WERI-Rb-1 (cell line): Measurements from ENCODE around the gene ATP8A2.

Experiments used
- DNase-seq: peaks from one replicate; pipeline ENCODE4 v3.0.0-alpha.2; 2020
- H3K27ac ChIP-seq: fragments of 250-450 bp; sonication (Bioruptor Pico); 2 replicates; pipeline ENCODE4 v1.5.1; 2020; ENCODE audit warnings: mild to moderate bottlenecking, moderate library complexity
- H3K27me3 ChIP-seq: fragments of 250-450 bp; sonication (Bioruptor Pico); 2 replicates; pipeline ENCODE4 v1.5.1; 2021; ENCODE audit warnings: mild to moderate bottlenecking, low read depth, moderate library complexity; ENCODE audit not compliant: insufficient read depth, severe bottlenecking
- H3K36me3 ChIP-seq: fragments of 250-450 bp; sonication (Bioruptor Pico); 2 replicates; pipeline ENCODE4 v1.5.1; 2020; ENCODE audit warnings: mild to moderate bottlenecking, moderate library complexity
- H3K4me3 ChIP-seq: 2 replicates; pipeline ENCODE4 v1.5.1; 2011; ENCODE audit warnings: low read depth, mild to moderate bottlenecking, control low read depth, low read length
- H3K9me3 ChIP-seq: fragments of 250-450 bp; sonication (Bioruptor Pico); 2 replicates; pipeline ENCODE4 v1.5.1; 2021; ENCODE audit warnings: mild to moderate bottlenecking, moderate library complexity; ENCODE audit not compliant: severe bottlenecking
- TF ChIP-seq, protein P1 (sequence below): IDR thresholded peaks from 2 replicates; pipeline ENCODE4 v1.5.1; 2011; ENCODE audit warnings: low read depth, mild to moderate bottlenecking, control low read depth, inconsistent platforms, low read length

Gene ATP8A2

DNA sequence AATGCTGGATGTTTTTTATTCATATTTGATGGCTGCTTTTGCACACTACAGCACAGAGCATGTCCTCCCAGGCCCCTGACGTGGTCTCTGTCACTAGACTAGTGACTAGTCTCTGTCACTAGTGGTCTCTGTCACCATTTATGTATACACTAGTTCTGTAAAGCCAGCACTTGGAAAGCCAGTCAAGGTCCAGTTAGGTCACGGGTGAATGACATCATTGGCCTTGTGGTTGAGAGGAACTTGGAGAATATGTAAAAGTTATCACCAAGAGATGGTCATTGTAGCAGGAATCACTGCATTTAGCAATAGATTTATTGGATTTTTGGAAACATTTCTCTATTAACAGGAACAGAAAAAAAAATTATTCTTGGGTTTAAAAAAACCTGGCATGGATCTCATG lies 607.2 kb downstream of the ATP8A2 start:
- H3K27me3 ChIP-seq: no peaks in the 10 kb centered on the region

DNA sequence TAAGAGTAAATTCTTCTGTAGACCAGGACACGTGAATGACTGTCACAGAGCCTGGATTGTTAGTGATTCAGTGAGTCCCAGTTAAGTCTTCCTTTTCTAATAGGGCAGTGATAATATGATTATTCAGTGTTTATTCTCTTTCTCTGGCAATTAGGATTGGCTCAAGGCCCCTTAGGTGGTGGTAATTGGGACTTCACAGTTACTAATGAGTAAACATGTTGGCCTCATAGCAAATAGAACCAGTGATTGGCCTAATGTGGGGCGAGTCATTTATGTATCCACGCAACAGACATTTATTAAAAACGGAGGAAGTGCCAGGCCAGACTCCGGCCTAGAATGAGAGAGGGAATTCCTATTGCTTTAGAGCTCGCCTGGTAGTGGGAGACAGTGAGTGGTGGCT lies 607.6 kb downstream of the ATP8A2 start:
- DNase-seq: no peak
- H3K4me3 ChIP-seq: no peak overlapping the region
- no peaks in the 10 kb centered on the region for H3K36me3 ChIP-seq
- no peaks in the 10 kb centered on the region for H3K27me3 ChIP-seq
- no peaks in the 10 kb centered on the region for H3K9me3 ChIP-seq
- no peak overlapping the region for H3K27ac ChIP-seq
- TF ChIP-seq, protein P1, sequence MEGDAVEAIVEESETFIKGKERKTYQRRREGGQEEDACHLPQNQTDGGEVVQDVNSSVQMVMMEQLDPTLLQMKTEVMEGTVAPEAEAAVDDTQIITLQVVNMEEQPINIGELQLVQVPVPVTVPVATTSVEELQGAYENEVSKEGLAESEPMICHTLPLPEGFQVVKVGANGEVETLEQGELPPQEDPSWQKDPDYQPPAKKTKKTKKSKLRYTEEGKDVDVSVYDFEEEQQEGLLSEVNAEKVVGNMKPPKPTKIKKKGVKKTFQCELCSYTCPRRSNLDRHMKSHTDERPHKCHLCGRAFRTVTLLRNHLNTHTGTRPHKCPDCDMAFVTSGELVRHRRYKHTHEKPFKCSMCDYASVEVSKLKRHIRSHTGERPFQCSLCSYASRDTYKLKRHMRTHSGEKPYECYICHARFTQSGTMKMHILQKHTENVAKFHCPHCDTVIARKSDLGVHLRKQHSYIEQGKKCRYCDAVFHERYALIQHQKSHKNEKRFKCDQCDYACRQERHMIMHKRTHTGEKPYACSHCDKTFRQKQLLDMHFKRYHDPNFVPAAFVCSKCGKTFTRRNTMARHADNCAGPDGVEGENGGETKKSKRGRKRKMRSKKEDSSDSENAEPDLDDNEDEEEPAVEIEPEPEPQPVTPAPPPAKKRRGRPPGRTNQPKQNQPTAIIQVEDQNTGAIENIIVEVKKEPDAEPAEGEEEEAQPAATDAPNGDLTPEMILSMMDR: no peak

More for the DNA sequence above, 607.2 kb downstream of the ATP8A2 start:
- Histone ChIP-seq H3K27ac (no peak overlapping the region), H3K36me3 (no peaks in the 10 kb centered on the region), H3K9me3 (no peaks in the 10 kb centered on the region), H3K4me3 (no peak overlapping the region)
- TF ChIP-seq, protein P1: no peak
- DNase-seq: no peak

DNA sequence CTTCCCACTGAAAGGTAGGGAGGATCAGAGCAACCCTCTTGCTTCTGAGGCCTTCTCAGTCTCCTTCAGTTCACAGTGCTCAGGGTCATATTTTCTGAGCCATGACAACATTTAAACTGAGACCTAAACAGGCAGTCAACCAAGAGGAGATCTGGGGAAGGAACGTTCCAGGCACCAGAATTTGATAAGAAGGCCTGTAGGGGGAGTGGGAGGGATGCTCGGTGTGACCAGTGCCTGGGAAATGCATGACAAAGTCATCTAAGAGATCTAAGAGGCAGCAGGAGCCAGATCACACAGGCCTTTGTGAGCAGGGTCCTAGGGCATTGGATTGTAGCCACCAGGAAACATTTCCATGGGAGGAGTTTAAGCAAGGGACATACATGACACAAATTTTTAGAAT lies 608.5 kb downstream of the ATP8A2 start:
- TF ChIP-seq, protein P1: peak; percentile 70
- no peaks in the 10 kb centered on the region for H3K27me3 ChIP-seq
- H3K27ac ChIP-seq: no peak overlapping the region
- no peak overlapping the region for H3K4me3 ChIP-seq
- no peaks in the 10 kb centered on the region for H3K9me3 ChIP-seq
- H3K36me3 ChIP-seq: no peaks in the 10 kb centered on the region
- peak; percentile 47 for DNase-seq

GRCh38 chr13:25981060-25981459 lies 609.3 kb downstream of the ATP8A2 start:
- Histone ChIP-seq H3K36me3 (no peaks in the 10 kb centered on the region), H3K27me3 (no peaks in the 10 kb centered on the region), H3K27ac (no peak overlapping the region), H3K4me3 (no peak overlapping the region), H3K9me3 (no peaks in the 10 kb centered on the region)
- no peak for DNase-seq
- TF ChIP-seq, protein P1: no peak

GRCh38 chr13:25982907-25983306 lies 611.1 kb downstream of the ATP8A2 start:
- H3K27ac ChIP-seq: no peak overlapping the region
- TF ChIP-seq, protein P1: no peak
- no peak overlapping the region for H3K4me3 ChIP-seq
- no peaks in the 10 kb centered on the region for H3K36me3 ChIP-seq
- H3K9me3 ChIP-seq: no peaks in the 10 kb centered on the region
- no peaks in the 10 kb centered on the region for H3K27me3 ChIP-seq
- DNase-seq: no peak

- H3K9me3 ChIP-seq: no peaks in the 10 kb centered on the region
- no peak overlapping the region for H3K4me3 ChIP-seq
- no peaks in the 10 kb centered on the region for H3K27me3 ChIP-seq
- TF ChIP-seq, protein P1: no peak
- no peak overlapping the region for H3K27ac ChIP-seq
- DNase-seq: no peak
- no peaks in the 10 kb centered on the region for H3K36me3 ChIP-seq
These were observed 616.2 kb downstream of the ATP8A2 start for GRCh38 chr13:25987987-25988386.
